ENCODE results near the gene CIAPIN1.

CIAPIN1 gene

GRCh38 chr16:57423152-57423551 lies 24.0 kb downstream of the CIAPIN1 start:
- DNase-seq (ENCODE audit: extremely low spot score): no peak
- POLR2A ChIA-PET: no interaction called here
- TF ChIP-seq CTCF (IDR thresholded peaks at IDR 0.05; ENCODE audit: control extremely low read depth, extremely low read depth, low read depth, missing control alignments): no peak
- CTCF ChIA-PET: interaction anchor here (1.3 to 17.8 kb wide), 9 partner anchors 10 to 336 kb away, joined by 3 to 454 read pairs (median 4); partner anchors contain the start of genes CIAPIN1 and COQ9

GRCh38 chr16:57422026-57422944 lies 24.9 kb downstream of the CIAPIN1 start:
- ChIA-PET POLR2A (no interaction called here), CTCF (interaction anchor here (1.0 to 17.8 kb wide), 16 partner anchors 9 to 456 kb away, joined by 3 to 454 read pairs (median 4); partner anchors contain the start of genes CIAPIN1, COQ9 and CX3CL1)
- TF ChIP-seq CTCF (IDR thresholded peaks at IDR 0.05; ENCODE audit: control extremely low read depth, extremely low read depth, low read depth, missing control alignments): peak; percentile 43
- DNase-seq (ENCODE audit: extremely low spot score): no peak

GRCh38 chr16:57419506-57419905 lies 27.7 kb downstream of the CIAPIN1 start:
- TF ChIP-seq CTCF (IDR thresholded peaks at IDR 0.05; ENCODE audit: control extremely low read depth, extremely low read depth, low read depth, missing control alignments): no peak
- ChIA-PET POLR2A (no interaction called here), CTCF (interaction anchor here (0.8 to 17.8 kb wide), 37 partner anchors 12 to 336 kb away, joined by 3 to 454 read pairs (median 11); partner anchors contain the start of genes CCL17, CCL22, CIAPIN1 and COQ9)
- no peak for DNase-seq (ENCODE audit: extremely low spot score)

- ChIA-PET POLR2A (interaction anchor here (0.8 to 1.3 kb wide), 2 partner anchors 31 to 39 kb away, joined by 4 read pairs; partner anchors contain the start of genes CIAPIN1 and COQ9), CTCF (interaction anchor here (1.0 to 17.8 kb wide), 38 partner anchors 10 to 346 kb away, joined by 3 to 454 read pairs (median 14); partner anchors contain the start of genes CCL17, CCL22, CIAPIN1 and COQ9)
- TF ChIP-seq CTCF (IDR thresholded peaks at IDR 0.05; ENCODE audit: control extremely low read depth, extremely low read depth, low read depth, missing control alignments): no peak
- no peak for DNase-seq (ENCODE audit: extremely low spot score)
Observed at GRCh38 chr16:57416084-57416483, 31.1 kb downstream of the CIAPIN1 start.

- no peak for TF ChIP-seq CTCF (IDR thresholded peaks at IDR 0.05; ENCODE audit: control extremely low read depth, extremely low read depth, low read depth, missing control alignments)
- ChIA-PET POLR2A (interaction anchor here (0.6 to 1.2 kb wide), 4 partner anchors 22 to 43 kb away, joined by 3 to 4 read pairs (median 4); no protein-coding TSS in a partner anchor), CTCF (interaction anchor here (0.8 to 17.8 kb wide), 16 partner anchors 9 to 173 kb away, joined by 3 to 454 read pairs (median 4); partner anchors contain the start of genes CCL17 and POLR2C)
- no peak for DNase-seq (ENCODE audit: extremely low spot score)
Observed at GRCh38 chr16:57413733-57414132, 33.5 kb downstream of the CIAPIN1 start.

GRCh38 chr16:57413301-57413730 lies 33.9 kb downstream of the CIAPIN1 start:
- no peak for TF ChIP-seq CTCF (IDR thresholded peaks at IDR 0.05; ENCODE audit: control extremely low read depth, extremely low read depth, low read depth, missing control alignments)
- ChIA-PET POLR2A (interaction anchor here (0.6 to 1.2 kb wide), 4 partner anchors 21 to 42 kb away, joined by 3 to 4 read pairs (median 4); no protein-coding TSS in a partner anchor), CTCF (interaction anchor here (0.9 to 17.8 kb wide), 18 partner anchors 9 to 173 kb away, joined by 3 to 454 read pairs (median 4); partner anchors contain the start of genes CCL17 and POLR2C)
- peak; percentile 82 for DNase-seq (ENCODE audit: extremely low spot score)
